ENCODE results near the gene VPS13C. TPM values are rescaled to one million over a fixed set of nuclear protein-coding genes. Genes with fewer than 3 reads are reported as not detected.

VPS13C gene
- 35.0 and 40.2 TPM in 2 replicates for total RNA-seq

- peak; percentile 89 for TF ChIP-seq CTCF (IDR thresholded peaks at IDR 0.05; ENCODE audit: insufficient read depth, low read length, severe bottlenecking)
- Histone ChIP-seq H3K27me3 (ENCODE audit: control insufficient read depth, insufficient read depth, low read length) (no peaks in the 10 kb centered on the region), H3K36me3 (ENCODE audit: control insufficient read depth, insufficient read depth, low read length) (no peaks in the 10 kb centered on the region), H3K4me3 (ENCODE audit: low read depth, low read length) (peak within 1 kb of the TSS; percentile 92)
- peak; percentile 79 for DNase-seq (ENCODE audit: low read depth)
- FAIRE-seq = no peak
Measured at GRCh38 chr15:62060113-62060895, at the start of gene VPS13C. TSS of gene VPS13C (minus strand) at chr15:62060447. CDS start at chr15:62060374, 73 bp downstream.

GRCh38 chr15:62109437-62109836 lies 49.2 kb upstream of the VPS13C start:
- no peak for TF ChIP-seq CTCF (IDR thresholded peaks at IDR 0.05; ENCODE audit: insufficient read depth, low read length, severe bottlenecking)
- H3K36me3 ChIP-seq (ENCODE audit: control insufficient read depth, insufficient read depth, low read length) = no peaks in the 10 kb centered on the region
- DNase-seq (ENCODE audit: low read depth) (no peak), FAIRE-seq (no peak)
- no peaks in the 10 kb centered on the region for H3K27me3 ChIP-seq (ENCODE audit: control insufficient read depth, insufficient read depth, low read length)
- H3K4me3 ChIP-seq (ENCODE audit: low read depth, low read length) = no peak overlapping the region

- no peak for DNase-seq (ENCODE audit: low read depth)
- no peak for FAIRE-seq
- no peak for TF ChIP-seq CTCF (IDR thresholded peaks at IDR 0.05; ENCODE audit: insufficient read depth, low read length, severe bottlenecking)
- Histone ChIP-seq H3K36me3 (ENCODE audit: control insufficient read depth, insufficient read depth, low read length) (no peaks in the 10 kb centered on the region), H3K4me3 (ENCODE audit: low read depth, low read length) (no peak overlapping the region), H3K27me3 (ENCODE audit: control insufficient read depth, insufficient read depth, low read length) (no peaks in the 10 kb centered on the region)
Measured at GRCh38 chr15:62108411-62108810, 48.2 kb upstream of the VPS13C start.

- TF ChIP-seq CTCF (IDR thresholded peaks at IDR 0.05; ENCODE audit: insufficient read depth, low read length, severe bottlenecking) = no peak
- Histone ChIP-seq H3K36me3 (ENCODE audit: control insufficient read depth, insufficient read depth, low read length) (no peaks in the 10 kb centered on the region), H3K4me3 (ENCODE audit: low read depth, low read length) (no peak overlapping the region), H3K27me3 (ENCODE audit: control insufficient read depth, insufficient read depth, low read length) (no peaks in the 10 kb centered on the region)
- DNase-seq (ENCODE audit: low read depth) (peak; percentile 54), FAIRE-seq (no peak)
Measured at GRCh38 chr15:62107571-62108121, 47.4 kb upstream of the VPS13C start.

- no peaks in the 10 kb centered on the region for H3K36me3 ChIP-seq (ENCODE audit: control insufficient read depth, insufficient read depth, low read length)
- H3K4me3 ChIP-seq (ENCODE audit: low read depth, low read length) = no peak overlapping the region
- TF ChIP-seq CTCF (IDR thresholded peaks at IDR 0.05; ENCODE audit: insufficient read depth, low read length, severe bottlenecking) = no peak
- no peaks in the 10 kb centered on the region for H3K27me3 ChIP-seq (ENCODE audit: control insufficient read depth, insufficient read depth, low read length)
- no peak for FAIRE-seq
- DNase-seq (ENCODE audit: low read depth) = no peak
Measured at GRCh38 chr15:62106096-62106495, 45.8 kb upstream of the VPS13C start.

Measured in bronchial epithelial cell (primary cell).